Heart right ventricle (tissue), 16 donors: Measurements from ENCODE around the gene CCP110. TPM values are rescaled to one million over a fixed set of nuclear protein-coding genes. Genes with fewer than 3 reads are reported as not detected.

Experiments used
- ATAC-seq, 8 donors: fragments of 200-7000 bp; cut with Tn5 transposase; one replicate each; pipeline ENCODE4 v1.9.1; 2020; ENCODE audit warnings: mild to moderate bottlenecking in 8 of 8, moderate library complexity in 8 of 8, moderate number of reproducible peaks in 1 of 8
- DNase-seq, 2 donors: peaks; one replicate each; pipeline ENCODE4 v3.0.0-alpha.2; 2020
- H3K27ac ChIP-seq, 10 donors: fragments of 200-600 bp; sonication (generic) in 2 of 10; one replicate each; pipeline versions ENCODE4 v1.5.0 to v1.8.0; 2020 to 2022; ENCODE audit warnings: mild to moderate bottlenecking in 3 of 10
- H3K27me3 ChIP-seq, 7 donors: fragments of 200-600 bp; one replicate each; pipeline ENCODE4 v1.8.0; 2021 to 2022; ENCODE audit warnings: mild to moderate bottlenecking in 2 of 7
- H3K36me3 ChIP-seq, 9 donors: fragments of 200-600 bp; sonication (generic) in 1 of 9; one replicate each; pipeline versions ENCODE4 v1.5.0 to v1.8.0; 2020 to 2022; ENCODE audit warnings: mild to moderate bottlenecking in 2 of 9
- H3K4me1 ChIP-seq, 9 donors: fragments of 200-600 bp; sonication (generic) in 1 of 9; one replicate each; pipeline versions ENCODE4 v1.5.0 to v1.8.0; 2020 to 2022; ENCODE audit warnings: mild to moderate bottlenecking in 4 of 9
- H3K4me3 ChIP-seq, 10 donors: fragments of 200-600 bp; sonication (generic) in 2 of 10; one replicate each; pipeline versions ENCODE4 v1.5.0 to v1.8.0; 2020 to 2022; ENCODE audit warnings: mild to moderate bottlenecking in 7 of 10, moderate library complexity in 2 of 10
- H3K9me3 ChIP-seq, 11 donors: fragments of 200-600 bp in 10 of 11; sonication (generic) in 2 of 11; one replicate each; pipeline versions ENCODE4 v1.5.0 to v1.8.0; 2013 to 2022; ENCODE audit warnings: mild to moderate bottlenecking in 2 of 11, control low read depth in 1 of 11, moderate library complexity in 1 of 11
- WGBS, 2 donors: extraction: QIAGEN DNeasy Blood & Tissue Kit; methylation state at CpG; one replicate each; pipeline ENCODE4 v1.1.7; 2013; ENCODE audit warnings: inconsistent platforms in 1 of 2; 5-methylcytosine and 5-hydroxymethylcytosine counted together
- intact Hi-C, 10 donors: fragments of 100-400 bp; cut with DNase I; formaldehyde crosslinking; loops; one replicate each; pipeline versions ENCODE4 v1.11.1 to v1.14.2; 2022
- polyA plus RNA-seq, 2 donors: library from polyadenylated mRNA; stranded (reverse); fragments of 200-250 nt; gene quantifications; one replicate each; pipeline ENCODE4 v1.2.3, GENCODE V29; 2013
- total RNA-seq, 10 donors: library from RNA; stranded (reverse); fragmentation: NEBNext Ultra II Directional in 3 of 10; extraction: Animal tissue kit (Norgen Biotek cat#: 25700) in 3 of 10; gene quantifications; one replicate each; pipeline versions ENCODE4 v1.2.1 to v1.2.4, GENCODE V29; 2021 to 2023
- TF ChIP-seq, protein P1 (sequence below), 9 donors: fragments of 200-600 bp; sonication (generic) in 2 of 9; IDR thresholded peaks; one replicate each; pipeline versions ENCODE4 v1.5.0 to v1.8.0; 2021 to 2022; ENCODE audit warnings: antibody characterized with exemption in 9 of 9, mild to moderate bottlenecking in 5 of 9, moderate library complexity in 1 of 9
- donor health status: Arrhythmogenic right ventricular cardiomyopathy.
- donor health status: ischemic (EF 13 %, LVEDD 7.1; RV severe dilation, severe dysfunction).
- donor health status: healthy with polysubstance abuse.
- donor health status: DM: no; HTN: yes; CAD: no.
- donor health status: DM: no; HTN: no; CAD: no.
- donor health status: ischemic (EF 25% LVEDD 6.9; RV normal size, moderate dysfunction).
- donor health status: ischemic (EF 25% LVEDD 5.7; RV mildly dilated, moderate dysfunction).
- donor health status: healthy.
- donor health status: DM: yes; HTN: yes; CAD: no.
- donor health status: Ischemic cardiomyopathy.
- donor health status: ischemic (EF 35%, LVEDD 5.7; RV mildly dilated, moderate dysfunction).
- donor health status: nonischemic (EF 11% LVEDD 7.7; RV severe dilation, severe dysfunction).
- donor health status: DM: yes; HTN: yes; CAD: no.
- donor health status: PGD.
- donor health status: ischemic (EF 29% LVEDD 5.4; RV normal size, mild dysfunction).
- donor health status: nonischemic (EF 23%, LVEDD 6.1; RV moderate dilation, normal function).

CCP110 gene
- total and polyA plus RNA-seq, 12 donors: 2.4 to 8.8 (median 7.6) TPM

DNA sequence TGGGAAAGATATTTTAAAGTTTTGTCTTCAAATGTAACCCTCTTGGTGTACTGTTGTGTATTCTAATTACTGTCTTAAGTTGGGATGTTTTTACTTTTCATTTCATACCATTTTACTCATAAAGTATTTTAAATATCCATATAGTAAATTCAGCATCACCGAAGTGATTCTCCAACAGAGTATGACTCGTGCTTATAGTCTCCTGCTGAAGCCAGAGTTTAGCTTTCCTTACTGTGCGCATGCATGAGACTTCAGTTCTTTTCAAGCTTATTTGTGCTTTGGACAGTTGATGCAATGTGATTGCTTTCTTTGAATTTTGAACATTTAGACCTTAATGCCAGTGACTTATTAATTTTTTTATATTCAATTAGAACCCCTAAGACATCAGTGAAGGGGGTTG, 24.4 kb downstream of the CCP110 start:
- Histone ChIP-seq H3K27ac (no peak overlapping the region), H3K4me1 (no peaks in the 10 kb centered on the region), H3K9me3 (no peaks in the 10 kb centered on the region), H3K4me3 (no peak overlapping the region), H3K36me3 (peaks cover 0 to 96% (median 37%) of the 10 kb centered on the region in 9 donors), H3K27me3 (no peaks in the 10 kb centered on the region)
- ATAC-seq: no peak
- 97% methylated on average over 3 of the region's 3 CpGs for WGBS, 2 donors
- DNase-seq: no peak
- intact Hi-C loops: no loop called here
- TF ChIP-seq, protein P1, sequence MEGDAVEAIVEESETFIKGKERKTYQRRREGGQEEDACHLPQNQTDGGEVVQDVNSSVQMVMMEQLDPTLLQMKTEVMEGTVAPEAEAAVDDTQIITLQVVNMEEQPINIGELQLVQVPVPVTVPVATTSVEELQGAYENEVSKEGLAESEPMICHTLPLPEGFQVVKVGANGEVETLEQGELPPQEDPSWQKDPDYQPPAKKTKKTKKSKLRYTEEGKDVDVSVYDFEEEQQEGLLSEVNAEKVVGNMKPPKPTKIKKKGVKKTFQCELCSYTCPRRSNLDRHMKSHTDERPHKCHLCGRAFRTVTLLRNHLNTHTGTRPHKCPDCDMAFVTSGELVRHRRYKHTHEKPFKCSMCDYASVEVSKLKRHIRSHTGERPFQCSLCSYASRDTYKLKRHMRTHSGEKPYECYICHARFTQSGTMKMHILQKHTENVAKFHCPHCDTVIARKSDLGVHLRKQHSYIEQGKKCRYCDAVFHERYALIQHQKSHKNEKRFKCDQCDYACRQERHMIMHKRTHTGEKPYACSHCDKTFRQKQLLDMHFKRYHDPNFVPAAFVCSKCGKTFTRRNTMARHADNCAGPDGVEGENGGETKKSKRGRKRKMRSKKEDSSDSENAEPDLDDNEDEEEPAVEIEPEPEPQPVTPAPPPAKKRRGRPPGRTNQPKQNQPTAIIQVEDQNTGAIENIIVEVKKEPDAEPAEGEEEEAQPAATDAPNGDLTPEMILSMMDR (IDR thresholded peaks at IDR 0.05): no peak

DNA sequence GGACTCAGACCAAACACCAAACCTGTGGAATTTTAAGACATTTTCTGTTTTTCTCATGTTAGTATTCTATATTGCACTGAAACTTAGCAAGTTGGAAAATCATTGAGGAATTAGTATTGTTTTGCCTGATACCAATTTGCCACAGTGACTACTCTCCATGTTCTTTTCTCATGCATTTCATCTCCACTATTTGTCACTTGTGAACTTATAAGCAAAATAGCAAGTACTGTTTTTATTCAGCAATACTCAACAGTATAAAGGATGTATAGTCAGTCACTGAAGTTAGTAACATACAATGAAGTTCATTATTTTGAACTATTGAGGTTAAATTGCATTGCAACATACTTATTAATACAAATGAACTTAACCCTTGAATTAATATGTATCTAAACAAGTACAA, 25.9 kb downstream of the CCP110 start:
- intact Hi-C loops: no loop called here
- no peaks in the 10 kb centered on the region for H3K9me3 ChIP-seq
- DNase-seq (no peak), ATAC-seq (no peak)
- peaks cover 0 to 81% (median 26%) of the 10 kb centered on the region in 9 donors for H3K36me3 ChIP-seq
- TF ChIP-seq, protein P1 (IDR thresholded peaks at IDR 0.05): no peak
- no peak overlapping the region for H3K4me3 ChIP-seq
- peaks cover 0 to 6% (median 5%) of the 10 kb centered on the region in 9 donors for H3K4me1 ChIP-seq
- H3K27ac ChIP-seq: no peak overlapping the region
- H3K27me3 ChIP-seq: no peaks in the 10 kb centered on the region

GRCh38 chr16:19555186-19555937, 31.6 kb downstream of the CCP110 start, which contains the start of gene VPS35L:
TSS of gene VPS35L (plus strand) at chr16:19555703. CDS start at chr16:19555730, 27 bp downstream.
- Histone ChIP-seq H3K27ac (peak within 1 kb of the TSS; percentile 40 to 95 (median 86)), H3K36me3 (peaks cover 0 to 24% (median 0%) of the 10 kb centered on the region in 9 donors), H3K4me1 (peaks cover 0 to 24% (median 16%) of the 10 kb centered on the region in 9 donors), H3K4me3 (peak within 1 kb of the TSS; percentile 62 to 93 (median 79)), H3K27me3 (no peaks in the 10 kb centered on the region), H3K9me3 (no peaks in the 10 kb centered on the region)
- ATAC-seq: peak; percentile 99 to 100 (median 100)
- DNase-seq: peak; percentile 97 to 98
- intact Hi-C loops: loop anchor here in 3 of 10 donors (2.0 to 5.0 kb wide), 2 partner anchors 33 to 332 kb away; partner anchors contain the start of genes CCP110 (in 2 of the 3) and GDE1 (in 2 of the 3)
- WGBS, 2 donors: 0% methylated on average over 53 of the region's 53 CpGs
- TF ChIP-seq, protein P1 (IDR thresholded peaks at IDR 0.05): peak; percentile 50 to 88 (median 76)

GRCh38 chr16:19555938-19556771, 32.4 kb downstream of the CCP110 start:
- ATAC-seq (peak in 1 of 8 donors; percentile 2), DNase-seq (peak in 1 of 2 donors; percentile 13)
- Histone ChIP-seq H3K4me1 (peaks cover 0 to 24% (median 16%) of the 10 kb centered on the region in 9 donors), H3K27me3 (no peaks in the 10 kb centered on the region), H3K27ac (peak overlapping the region; percentile 40 to 95 (median 86)), H3K4me3 (peak overlapping the region; percentile 62 to 93 (median 79)), H3K9me3 (no peaks in the 10 kb centered on the region), H3K36me3 (peaks cover 0 to 16% (median 0%) of the 10 kb centered on the region in 9 donors)
- 35 to 36% methylated on average over 19 of the region's 19 CpGs for WGBS, 2 donors
- TF ChIP-seq, protein P1 (IDR thresholded peaks at IDR 0.05): peak in 2 of 9 donors; percentile 6 to 9
- intact Hi-C loops: loop anchor here in 3 of 10 donors (2.0 to 5.0 kb wide), 2 partner anchors 33 to 331 kb away; partner anchors contain the start of genes CCP110 (in 2 of the 3) and GDE1 (in 2 of the 3)
